HEK293 (cell line): ENCODE measurements around the gene SEC63.

Source experiments
- CTCF ChIA-PET: fragments of 350-600 bp; formaldehyde crosslinking; extraction: SDS; loops from one replicate; lab custom pipeline; 2021; ENCODE audit warnings: antibody characterized with exemption; lab: Yijun Ruan, JAX
- POLR2A ChIA-PET: fragments of 300-600 bp; formaldehyde crosslinking; extraction: SDS; loops from one replicate; lab custom pipeline; 2020; ENCODE audit warnings: antibody characterized with exemption, inconsistent platforms; lab: Yijun Ruan, JAX
- H3K27ac ChIP-seq: fragments of 200-500 bp; sonication (Bioruptor generic); 2 replicates; pipeline ENCODE4 v1.5.1; 2014; ENCODE audit warnings: low read depth, low read length, control low read depth, inconsistent platforms; ENCODE audit errors: extremely low read depth
- H3K36me3 ChIP-seq, 2 experiments: fragments of 200-500 bp in 1 of 2; sonication (Bioruptor generic) in 1 of 2; 1 replicate in 1 of 2; 2 replicates in 1 of 2; pipeline ENCODE4 v1.5.1; 2014 to 2017; ENCODE audit warnings: inconsistent platforms in 2 of 2, low read length in 2 of 2; ENCODE audit not compliant: control insufficient read depth in 2 of 2, insufficient read depth in 1 of 2
- H3K4me1 ChIP-seq: fragments of 200-500 bp; sonication (Bioruptor generic); 2 replicates; pipeline ENCODE4 v1.5.1; 2014; ENCODE audit warnings: mild to moderate bottlenecking, low read length, inconsistent platforms; ENCODE audit not compliant: control insufficient read depth, insufficient read depth
- H3K4me3 ChIP-seq: 2 replicates; pipeline ENCODE4 v1.5.1; 2011; ENCODE audit warnings: low read depth, mild to moderate bottlenecking, control low read depth, low read length, moderate library complexity
- H3K9me3 ChIP-seq: fragments of 200-500 bp; sonication (Bioruptor generic); 2 replicates; pipeline ENCODE4 v1.5.1; 2014; ENCODE audit warnings: low read depth, low read length, inconsistent platforms; ENCODE audit not compliant: control insufficient read depth, insufficient read depth
- AEBP2 ChIP-seq: fragments of 450-650 bp; formaldehyde crosslinking; IDR thresholded peaks from 2 replicates; pipeline ENCODE4 v1.5.1; 2016; ENCODE audit warnings: missing biosample characterization, missing genetic modification characterization, borderline replicate concordance
- EGR2 ChIP-seq: fragments of 450-650 bp; formaldehyde crosslinking; IDR thresholded peaks from 2 replicates; pipeline ENCODE4 v1.5.1; 2016; ENCODE audit warnings: low read depth, missing biosample characterization, missing genetic modification characterization
- HIC1 ChIP-seq: fragments of 450-650 bp; formaldehyde crosslinking; IDR thresholded peaks from 2 replicates; pipeline ENCODE4 v1.5.1; 2016; ENCODE audit warnings: missing biosample characterization, missing genetic modification characterization
- HOXC10 ChIP-seq: sonication (generic); formaldehyde crosslinking; IDR thresholded peaks from 2 replicates; pipeline ENCODE4 v1.8.1; 2023; ENCODE audit warnings: mild to moderate bottlenecking, missing genetic modification reagents
- KLF1 ChIP-seq: fragments of 450-650 bp; formaldehyde crosslinking; IDR thresholded peaks from 2 replicates; pipeline ENCODE4 v1.5.1; 2016; ENCODE audit warnings: missing biosample characterization, missing genetic modification characterization
- TRIM28 ChIP-seq: IDR thresholded peaks from 2 replicates; pipeline ENCODE4 v1.6.1; 2011; ENCODE audit warnings: low read length, control low read depth, borderline replicate concordance
- ZBTB8A ChIP-seq: fragments of 450-650 bp; formaldehyde crosslinking; IDR thresholded peaks from 2 replicates; pipeline ENCODE4 v1.5.1; 2016; ENCODE audit warnings: missing biosample characterization, missing genetic modification characterization
- ZEB2 ChIP-seq: fragments of 450-650 bp; formaldehyde crosslinking; IDR thresholded peaks from 2 replicates; pipeline ENCODE4 v1.5.1; 2016; ENCODE audit warnings: missing biosample characterization, missing genetic modification characterization
- ZFHX2 ChIP-seq: fragments of 450-650 bp; formaldehyde crosslinking; conservative IDR thresholded peaks from 2 replicates; pipeline ENCODE4 v1.5.1; 2016; ENCODE audit warnings: missing biosample characterization, missing genetic modification characterization
- ZFP41 ChIP-seq: fragments of 450-650 bp; formaldehyde crosslinking; IDR thresholded peaks from 2 replicates; pipeline ENCODE4 v1.5.1; 2016; ENCODE audit warnings: missing biosample characterization, missing genetic modification characterization, borderline replicate concordance
- ZNF112 ChIP-seq: fragments of 450-650 bp; formaldehyde crosslinking; IDR thresholded peaks from 2 replicates; pipeline ENCODE4 v1.5.0; 2017; ENCODE audit warnings: missing biosample characterization, missing genetic modification characterization
- ZNF155 ChIP-seq: fragments of 450-650 bp; formaldehyde crosslinking; IDR thresholded peaks from 2 replicates; pipeline ENCODE4 v1.5.1; 2016; ENCODE audit warnings: missing biosample characterization, missing genetic modification characterization
- ZNF169 ChIP-seq: fragments of 450-650 bp; formaldehyde crosslinking; IDR thresholded peaks from 2 replicates; pipeline ENCODE4 v1.5.1; 2016; ENCODE audit warnings: missing biosample characterization, missing genetic modification characterization
- ZNF174 ChIP-seq: fragments of 450-650 bp; formaldehyde crosslinking; IDR thresholded peaks from 2 replicates; pipeline ENCODE4 v1.5.0; 2017; ENCODE audit warnings: missing biosample characterization, mild to moderate bottlenecking, missing genetic modification characterization
- ZNF2 ChIP-seq: fragments of 450-650 bp; formaldehyde crosslinking; IDR thresholded peaks from 2 replicates; pipeline ENCODE4 v1.5.1; 2016; ENCODE audit warnings: missing biosample characterization, missing genetic modification characterization
- ZNF202 ChIP-seq: fragments of 450-650 bp; formaldehyde crosslinking; IDR thresholded peaks from 2 replicates; pipeline ENCODE4 v1.5.1; 2016; ENCODE audit warnings: missing biosample characterization, missing genetic modification characterization, borderline replicate concordance
- ZNF266 ChIP-seq: fragments of 450-650 bp; formaldehyde crosslinking; IDR thresholded peaks from 2 replicates; pipeline ENCODE4 v1.5.1; 2016; ENCODE audit warnings: missing biosample characterization, missing genetic modification characterization, low read depth
- ZNF341 ChIP-seq: fragments of 450-650 bp; formaldehyde crosslinking; IDR thresholded peaks from 2 replicates; pipeline ENCODE4; 2016; ENCODE audit warnings: low read depth, missing biosample characterization, missing genetic modification characterization
- ZNF350 ChIP-seq: fragments of 450-650 bp; formaldehyde crosslinking; IDR thresholded peaks from 2 replicates; pipeline ENCODE4 v1.5.0; 2017; ENCODE audit warnings: missing biosample characterization, mild to moderate bottlenecking, missing genetic modification characterization
- ZNF473 ChIP-seq: fragments of 450-650 bp; formaldehyde crosslinking; IDR thresholded peaks from 2 replicates; pipeline ENCODE4 v1.5.1; 2017; ENCODE audit warnings: missing biosample characterization, missing genetic modification characterization
- ZNF48 ChIP-seq: fragments of 450-650 bp; formaldehyde crosslinking; IDR thresholded peaks from 2 replicates; pipeline ENCODE4 v1.5.1; 2016; ENCODE audit warnings: missing biosample characterization, missing genetic modification characterization
- ZNF514 ChIP-seq: fragments of 450-650 bp; formaldehyde crosslinking; IDR thresholded peaks from 2 replicates; pipeline ENCODE4 v1.5.1; 2016; ENCODE audit warnings: missing biosample characterization, missing genetic modification characterization
- ZNF521 ChIP-seq: fragments of 450-650 bp; formaldehyde crosslinking; IDR thresholded peaks from 2 replicates; pipeline ENCODE4 v1.5.1; 2017; ENCODE audit warnings: missing biosample characterization, mild to moderate bottlenecking, missing genetic modification characterization
- ZNF560 ChIP-seq: fragments of 450-650 bp; formaldehyde crosslinking; IDR thresholded peaks from 2 replicates; pipeline ENCODE4 v1.5.1; 2017; ENCODE audit warnings: missing biosample characterization, missing genetic modification characterization, borderline replicate concordance
- ZNF561 ChIP-seq: fragments of 450-650 bp; IDR thresholded peaks from 2 replicates; pipeline ENCODE4 v1.5.1; 2018; ENCODE audit warnings: missing biosample characterization, missing genetic modification characterization, borderline replicate concordance
- ZSCAN23 ChIP-seq: fragments of 450-650 bp; formaldehyde crosslinking; IDR thresholded peaks from 2 replicates; pipeline ENCODE4 v1.5.1; 2016; ENCODE audit warnings: missing biosample characterization, missing genetic modification characterization

Gene SEC63

GRCh38 chr6:107845777-107846176 is 112.2 kb downstream of the SEC63 start:
- H3K4me1 ChIP-seq: no peaks in the 10 kb centered on the region
- ChIA-PET CTCF (interaction anchor here (3.2 to 3.4 kb wide), 5 partner anchors 8 to 170 kb away, joined by 21 to 49 read pairs (median 31); partner anchors contain the start of gene SCML4), POLR2A (interaction anchor here (0.6 kb wide), 1 partner anchor 110 kb away, joined by 3 read pairs; no protein-coding TSS in a partner anchor)
- no peaks in the 10 kb centered on the region for H3K36me3 ChIP-seq
- no peak overlapping the region for H3K4me3 ChIP-seq
- no peak overlapping the region for H3K27ac ChIP-seq
- TF ChIP-seq KLF1: no peak
- TF ChIP-seq ZNF266 (tag by site-specific recombination): no peak
- no peak for TF ChIP-seq ZNF48 (tag by site-specific recombination)
- no peak for TF ChIP-seq ZEB2 (tag by site-specific recombination)
- no peak for TF ChIP-seq ZNF155 (tag by site-specific recombination)
- no peak for TF ChIP-seq ZNF202 (tag by site-specific recombination)
- no peak for TF ChIP-seq ZNF112
- no peak for TF ChIP-seq ZNF473 (tag by site-specific recombination)
- TF ChIP-seq ZBTB8A (tag by site-specific recombination): no peak
- TF ChIP-seq ZNF561 (tag by site-specific recombination): no peak
- TF ChIP-seq ZNF169 (tag by site-specific recombination): no peak
- TF ChIP-seq ZNF560 (tag by site-specific recombination): no peak
- H3K9me3 ChIP-seq: no peaks in the 10 kb centered on the region

- Histone ChIP-seq H3K36me3 (no peaks in the 10 kb centered on the region), H3K4me3 (no peak overlapping the region), H3K9me3 (no peaks in the 10 kb centered on the region), H3K27ac (no peak overlapping the region), H3K4me1 (no peaks in the 10 kb centered on the region)
- TF ChIP-seq EGR2 (tag by site-specific recombination) (peak; percentile 98), ZNF174 (tag by site-specific recombination) (no peak), ZFHX2 (tag by site-specific recombination) (peak; percentile 98)
- ChIA-PET POLR2A (no interaction called here), CTCF (interaction anchor here (0.6 to 2.8 kb wide), 5 partner anchors 15 to 956 kb away, joined by 3 to 11 read pairs (median 4); no protein-coding TSS in a partner anchor)
These were observed 114.6 kb downstream of the SEC63 start for GRCh38 chr6:107843400-107843799.

- no peaks in the 10 kb centered on the region for H3K9me3 ChIP-seq
- no peak overlapping the region for H3K27ac ChIP-seq
- POLR2A ChIA-PET: no interaction called here
- H3K4me1 ChIP-seq: no peaks in the 10 kb centered on the region
- CTCF ChIA-PET: interaction anchor here (0.6 to 2.8 kb wide), 7 partner anchors 9 to 687 kb away, joined by 3 to 11 read pairs (median 3); no protein-coding TSS in a partner anchor
- no peak for TF ChIP-seq ZNF514 (tag by site-specific recombination)
- H3K36me3 ChIP-seq: no peaks in the 10 kb centered on the region
- H3K4me3 ChIP-seq: no peak overlapping the region
These were observed 116.7 kb downstream of the SEC63 start for GRCh38 chr6:107841275-107841670.

GRCh38 chr6:107840636-107841274 is 117.3 kb downstream of the SEC63 start:
- Histone ChIP-seq H3K9me3 (no peaks in the 10 kb centered on the region), H3K4me3 (no peak overlapping the region), H3K36me3 (no peaks in the 10 kb centered on the region), H3K4me1 (no peaks in the 10 kb centered on the region), H3K27ac (no peak overlapping the region)
- ChIA-PET POLR2A (no interaction called here), CTCF (interaction anchor here (0.6 to 2.8 kb wide), 5 partner anchors 9 to 686 kb away, joined by 3 to 11 read pairs (median 3); no protein-coding TSS in a partner anchor)
- TF ChIP-seq TRIM28: no peak
- no peak for TF ChIP-seq ZNF341 (tag by site-specific recombination)
- no peak for TF ChIP-seq ZSCAN23
- no peak for TF ChIP-seq HIC1 (tag by site-specific recombination)
- TF ChIP-seq ZNF2 (tag by site-specific recombination): no peak
- no peak for TF ChIP-seq ZNF521
- TF ChIP-seq ZNF350 (tag by site-specific recombination): no peak
- no peak for TF ChIP-seq AEBP2
- TF ChIP-seq ZFP41 (tag by site-specific recombination): no peak
- TF ChIP-seq HOXC10 (CRISPR knock-in tag): no peak
